Caco-2 (cell line): ENCODE results near the gene PDE6D. TPM values are rescaled to one million over a fixed set of nuclear protein-coding genes. Genes with fewer than 3 reads are reported as not detected.
"Not testable (repeated sequence)": the region's sequence is repeated elsewhere in the genome, so short reads cannot be mapped to it uniquely, and the experiment has no call there.

Source experiments
- BruUV-seq: library from RNA; stranded (reverse); fragments of 400-500 nt; replicated peaks from 2 replicates; lab custom pipeline; 2021; lab: Mats Ljungman, UMichigan
- CTCF ChIA-PET: fragments of 300-600 bp; sonication (Branson Sonifier 250); formaldehyde crosslinking; loops from one replicate; lab custom pipeline; 2022; ENCODE audit warnings: antibody characterized with exemption; lab: Charles Lee
- POLR2A ChIA-PET: fragments of 300-600 bp; sonication (Branson Sonifier 250); formaldehyde crosslinking; loops from one replicate; lab custom pipeline; 2022; ENCODE audit warnings: antibody characterized with exemption; lab: Charles Lee
- DNase-seq, 2 experiments: peaks; one replicate each; pipeline versions ENCODE4 v3.0.0 to v3.0.0-alpha.2; 2020 to 2022
- H3K27me3 ChIP-seq: replicated peaks from 2 replicates; pipeline ENCODE4 v1.6.0; 2011; ENCODE audit warnings: low read length; ENCODE audit not compliant: control insufficient read depth, insufficient read depth
- H3K36me3 ChIP-seq: 2 replicates; pipeline ENCODE4 v1.5.1; 2011; ENCODE audit warnings: low read length; ENCODE audit not compliant: control insufficient read depth, insufficient read depth
- H3K4me1 ChIP-seq: fragments of 250-450 bp; sonication (Bioruptor Pico); 2 replicates; pipeline ENCODE4 v1.5.1; 2020; ENCODE audit warnings: mild to moderate bottlenecking
- H3K4me3 ChIP-seq: 2 replicates; pipeline ENCODE4 v1.5.1; 2011; ENCODE audit warnings: low read depth, mild to moderate bottlenecking, control low read depth, low read length
- H3K9me3 ChIP-seq: fragments of 250-450 bp; sonication (Bioruptor Pico); 2 replicates; pipeline ENCODE4 v1.5.1; 2020; ENCODE audit warnings: mild to moderate bottlenecking, moderate library complexity
- H3K27ac Mint-ChIP-seq: one replicate; pipeline ENCODE4 v1.8.0; 2022; ENCODE audit warnings: mixed read lengths; ENCODE audit not compliant: unreplicated experiment
- H3K27me3 Mint-ChIP-seq: one replicate; pipeline ENCODE4 v1.8.0; 2022; ENCODE audit warnings: mixed read lengths; ENCODE audit not compliant: insufficient read depth, unreplicated experiment
- H3K36me3 Mint-ChIP-seq: one replicate; pipeline ENCODE4 v1.8.0; 2022; ENCODE audit warnings: mild to moderate bottlenecking, mixed read lengths; ENCODE audit not compliant: insufficient read depth, unreplicated experiment
- H3K4me1 Mint-ChIP-seq: one replicate; pipeline ENCODE4 v1.8.0; 2022; ENCODE audit warnings: low read depth, mixed read lengths; ENCODE audit not compliant: unreplicated experiment
- H3K4me3 Mint-ChIP-seq: one replicate; pipeline ENCODE4 v1.8.0; 2022; ENCODE audit warnings: mild to moderate bottlenecking, moderate library complexity, mixed read lengths; ENCODE audit not compliant: unreplicated experiment
- H3K9me3 Mint-ChIP-seq: one replicate; pipeline ENCODE4 v1.8.0; 2022; ENCODE audit warnings: mixed read lengths; ENCODE audit not compliant: unreplicated experiment
- CTCF ChIP-seq, 2 experiments: fragments of 200-600 bp in 1 of 2; IDR thresholded peaks; 1 replicate in 1 of 2; 2 replicates in 1 of 2; pipeline versions ENCODE4 v1.5.1 to v1.8.0; 2011 to 2022; ENCODE audit warnings: antibody characterized with exemption in 1 of 2, control low read depth in 1 of 2, inconsistent platforms in 1 of 2, low read depth in 1 of 2, low read length in 1 of 2, mild to moderate bottlenecking in 1 of 2, moderate library complexity in 1 of 2; ENCODE audit not compliant: insufficient read depth in 1 of 2, severe bottlenecking in 1 of 2, unreplicated experiment in 1 of 2
- intact Hi-C: fragments of 100-400 bp; cut with micrococcal nuclease; formaldehyde crosslinking; loops from one replicate; pipeline ENCODE4 v1.10.0; 2022; ENCODE audit not compliant: unreplicated experiment
- total RNA-seq: library from RNA; stranded (reverse); gene quantifications from 2 replicates; pipeline ENCODE4 v1.2.3, GENCODE V29; 2022

The PDE6D gene
- total RNA-seq, 1 experiment from 2014 or later, result 9.1 TPM

GRCh38 chr2:231752061-231752460 lies 29.0 kb downstream of the PDE6D start:
- no peaks in the 10 kb centered on the region for H3K36me3 ChIP-seq
- H3K27me3 Mint-ChIP-seq, result no peaks in the 10 kb centered on the region
- BruUV-seq, result no TSS peak
- no peak overlapping the region for H3K4me3 ChIP-seq
- no peaks in the 10 kb centered on the region for H3K4me1 ChIP-seq
- no peaks in the 10 kb centered on the region for H3K9me3 Mint-ChIP-seq
- H3K9me3 ChIP-seq, result no peaks in the 10 kb centered on the region
- CTCF ChIA-PET, result no interaction called here
- H3K4me3 Mint-ChIP-seq, result no peak overlapping the region
- no peaks in the 10 kb centered on the region for H3K27me3 ChIP-seq
- H3K4me1 Mint-ChIP-seq, result no peaks in the 10 kb centered on the region
- TF ChIP-seq CTCF (IDR thresholded peaks at IDR 0.05; ENCODE audit: insufficient read depth in 1 of 2, low read depth in 1 of 2, low read length in 1 of 2, severe bottlenecking in 1 of 2, unreplicated experiment in 1 of 2), result no peak
- H3K27ac Mint-ChIP-seq, result no peak overlapping the region
- intact Hi-C loops, result no loop called here
- no peak for DNase-seq
- H3K36me3 Mint-ChIP-seq, result no peaks in the 10 kb centered on the region
- POLR2A ChIA-PET, result no interaction called here

DNA sequence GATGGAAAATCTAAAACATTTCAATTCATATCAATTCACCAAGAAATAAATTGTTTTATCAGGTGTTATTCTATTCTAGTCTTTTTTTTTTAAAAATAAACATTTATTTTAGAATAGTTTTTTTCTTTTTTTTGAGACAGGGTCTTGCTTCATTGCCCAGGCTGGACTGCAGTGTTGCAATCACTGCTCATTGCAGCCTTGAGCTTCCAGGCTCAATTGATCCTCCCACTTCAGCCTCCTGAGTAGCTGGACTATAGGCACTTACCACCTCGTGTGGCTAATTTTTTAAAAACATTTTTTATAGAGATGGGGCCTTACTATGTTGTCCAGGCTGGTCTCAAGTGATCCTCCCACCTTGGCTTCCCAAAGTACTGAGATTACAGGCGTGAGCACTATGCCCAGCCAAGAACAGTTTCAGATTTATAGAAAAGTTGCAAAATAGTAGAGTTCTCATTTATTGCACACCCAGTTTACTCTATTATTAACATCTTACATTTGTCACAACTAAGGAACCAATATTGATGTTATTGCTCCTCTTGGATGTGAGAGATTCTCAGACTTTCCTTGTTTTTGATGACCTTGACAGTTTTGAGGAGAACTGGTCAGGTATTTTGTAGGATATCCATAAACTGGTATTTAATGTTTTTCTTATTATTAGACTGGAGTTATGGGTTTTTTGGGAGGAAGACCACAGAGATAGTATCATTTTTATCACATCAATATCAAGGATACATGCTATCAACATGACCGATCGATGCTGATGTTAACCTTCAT lies 29.9 kb downstream of the PDE6D start:
- CTCF ChIA-PET, result no interaction called here
- H3K9me3 ChIP-seq, result no peaks in the 10 kb centered on the region
- Mint-ChIP-seq H3K36me3 (no peaks in the 10 kb centered on the region), H3K4me3 (no peak overlapping the region), H3K27ac (no peak overlapping the region), H3K4me1 (no peaks in the 10 kb centered on the region), H3K27me3 (no peaks in the 10 kb centered on the region), H3K9me3 (no peaks in the 10 kb centered on the region)
- POLR2A ChIA-PET, result no interaction called here
- H3K4me1 ChIP-seq, result no peaks in the 10 kb centered on the region
- intact Hi-C loops, result no loop called here
- no TSS peak for BruUV-seq
- no peaks in the 10 kb centered on the region for H3K36me3 ChIP-seq
- H3K27me3 ChIP-seq, result no peaks in the 10 kb centered on the region
- no peak for TF ChIP-seq CTCF (IDR thresholded peaks at IDR 0.05; ENCODE audit: insufficient read depth in 1 of 2, low read depth in 1 of 2, low read length in 1 of 2, severe bottlenecking in 1 of 2, unreplicated experiment in 1 of 2)
- H3K4me3 ChIP-seq, result no peak overlapping the region
- no peak for DNase-seq

DNA sequence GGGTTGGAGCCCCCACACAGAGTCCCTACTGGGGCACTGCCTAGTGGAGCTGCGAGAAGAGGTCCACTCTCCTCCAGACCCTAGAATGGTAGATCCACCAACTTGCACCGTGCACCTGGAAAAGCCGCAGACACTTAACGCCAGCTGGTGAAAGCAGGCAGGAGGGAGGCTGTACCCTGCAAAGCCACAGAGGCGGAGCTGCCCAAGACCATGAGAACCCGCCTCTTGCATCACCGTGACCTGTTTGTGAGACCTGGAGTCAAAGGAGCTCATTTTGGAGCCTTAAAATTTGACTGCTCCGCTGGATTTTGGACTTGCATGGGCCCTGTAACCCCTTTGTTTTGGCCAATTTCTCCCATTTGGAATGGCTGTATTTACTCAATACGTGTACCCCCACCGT lies 32.1 kb downstream of the PDE6D start:
- H3K4me1 ChIP-seq, H3K9me3 Mint-ChIP-seq, DNase-seq, intact Hi-C loops, BruUV-seq, H3K4me1 Mint-ChIP-seq, POLR2A ChIA-PET, H3K36me3 Mint-ChIP-seq, H3K36me3 ChIP-seq, H3K27me3 Mint-ChIP-seq, H3K27ac Mint-ChIP-seq, H3K4me3 ChIP-seq, H3K9me3 ChIP-seq, H3K27me3 ChIP-seq, H3K4me3 Mint-ChIP-seq: not testable (repeated sequence)
- CTCF ChIA-PET, result interaction anchor here (0.6 kb wide), 1 partner anchor 127 kb away, joined by 3 read pairs; no protein-coding TSS in a partner anchor

DNA sequence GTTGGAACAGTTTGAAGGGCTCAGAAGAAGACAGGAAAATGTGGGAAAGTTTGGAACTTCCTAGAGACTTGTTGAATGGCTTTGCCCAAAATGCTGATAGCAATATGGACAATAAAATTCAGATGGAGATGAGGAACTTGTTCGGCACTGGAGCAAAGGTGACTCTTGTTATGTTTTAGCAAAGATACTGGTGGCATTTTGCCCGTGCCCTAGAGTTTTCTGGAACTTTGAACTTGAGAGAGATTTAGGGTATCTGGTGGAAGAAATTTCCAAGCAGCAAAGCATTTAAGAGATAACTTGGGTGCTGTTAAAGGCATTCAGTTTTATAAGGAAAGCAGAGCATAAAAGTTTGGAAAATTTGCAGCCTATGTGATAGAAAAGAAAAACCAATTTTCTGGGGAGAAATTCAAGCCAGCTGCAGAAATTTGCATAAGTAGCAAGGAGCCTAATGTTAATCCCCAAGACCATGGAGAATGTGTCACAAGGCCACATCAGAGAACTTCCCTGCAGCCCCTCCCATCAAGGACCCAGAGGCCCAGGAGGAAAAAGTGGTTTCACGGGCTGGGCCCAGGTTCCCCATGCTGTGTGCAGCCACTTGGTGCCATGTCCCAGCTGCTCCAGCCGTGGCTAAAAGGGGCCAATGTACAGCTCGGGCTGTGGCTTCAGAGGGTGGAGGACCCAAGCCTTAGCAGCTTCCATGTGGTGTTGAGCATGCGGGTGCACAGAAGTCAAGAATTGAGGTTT lies 32.8 kb downstream of the PDE6D start:
- H3K36me3 Mint-ChIP-seq, intact Hi-C loops, BruUV-seq, H3K4me3 Mint-ChIP-seq, H3K9me3 ChIP-seq, POLR2A ChIA-PET, H3K4me1 ChIP-seq, CTCF ChIA-PET, H3K4me1 Mint-ChIP-seq, H3K27me3 ChIP-seq, H3K9me3 Mint-ChIP-seq, H3K27me3 Mint-ChIP-seq, DNase-seq, H3K36me3 ChIP-seq, H3K4me3 ChIP-seq, H3K27ac Mint-ChIP-seq: not testable (repeated sequence)
